Measurements from ENCODE around the gene MIA2. TPM values are rescaled to one million over a fixed set of nuclear protein-coding genes. Genes with fewer than 3 reads are reported as not detected.

MIA2 gene
- total RNA-seq, 4 donors from 2014 or later = 10.9 to 17.0 (median 12.6) TPM

DNA sequence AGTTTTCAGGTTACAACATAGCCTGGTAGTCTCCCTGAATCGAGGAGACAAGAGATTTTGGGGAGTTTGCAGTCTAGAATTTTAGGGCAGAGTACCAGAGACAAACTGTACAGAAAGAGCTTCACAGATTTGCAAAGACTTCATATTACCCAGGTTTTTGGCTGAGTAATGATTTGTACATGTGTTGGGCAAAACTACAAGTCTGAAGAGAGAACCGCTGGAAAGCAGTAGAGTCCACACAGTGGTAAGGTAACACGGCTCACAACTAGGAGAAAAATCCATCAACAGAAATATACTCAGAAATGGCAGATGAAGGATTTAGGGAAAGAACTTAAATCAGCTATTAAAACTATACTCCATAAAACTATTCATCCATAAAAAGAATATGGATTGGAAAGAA, 172.8 kb downstream of the MIA2 start:
- Histone ChIP-seq H3K27me3 (no peaks in the 10 kb centered on the region), H3K9me3 (no peaks in the 10 kb centered on the region), H3K27ac (replicated peaks in 1 of 4) (no peak overlapping the region), H3K4me3 (no peak overlapping the region), H3K4me1 (peaks cover 0 to 5% (median 0%) of the 10 kb centered on the region in 4 donors), H3K36me3 (peaks cover 0 to under 1% (median under 1%) of the 10 kb centered on the region in 4 donors)
- TF ChIP-seq POLR2A (IDR thresholded peaks at IDR 0.05; ENCODE audit: low read depth) = no peak
- no peak for TF ChIP-seq POLR2AphosphoS5 (IDR thresholded peaks at IDR 0.05)
- TF ChIP-seq, protein P1, sequence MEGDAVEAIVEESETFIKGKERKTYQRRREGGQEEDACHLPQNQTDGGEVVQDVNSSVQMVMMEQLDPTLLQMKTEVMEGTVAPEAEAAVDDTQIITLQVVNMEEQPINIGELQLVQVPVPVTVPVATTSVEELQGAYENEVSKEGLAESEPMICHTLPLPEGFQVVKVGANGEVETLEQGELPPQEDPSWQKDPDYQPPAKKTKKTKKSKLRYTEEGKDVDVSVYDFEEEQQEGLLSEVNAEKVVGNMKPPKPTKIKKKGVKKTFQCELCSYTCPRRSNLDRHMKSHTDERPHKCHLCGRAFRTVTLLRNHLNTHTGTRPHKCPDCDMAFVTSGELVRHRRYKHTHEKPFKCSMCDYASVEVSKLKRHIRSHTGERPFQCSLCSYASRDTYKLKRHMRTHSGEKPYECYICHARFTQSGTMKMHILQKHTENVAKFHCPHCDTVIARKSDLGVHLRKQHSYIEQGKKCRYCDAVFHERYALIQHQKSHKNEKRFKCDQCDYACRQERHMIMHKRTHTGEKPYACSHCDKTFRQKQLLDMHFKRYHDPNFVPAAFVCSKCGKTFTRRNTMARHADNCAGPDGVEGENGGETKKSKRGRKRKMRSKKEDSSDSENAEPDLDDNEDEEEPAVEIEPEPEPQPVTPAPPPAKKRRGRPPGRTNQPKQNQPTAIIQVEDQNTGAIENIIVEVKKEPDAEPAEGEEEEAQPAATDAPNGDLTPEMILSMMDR (IDR thresholded peaks at IDR 0.05) = no peak
- no peak for TF ChIP-seq EP300 (IDR thresholded peaks at IDR 0.05)
- DNase-seq (ENCODE audit: extremely low spot score) = no peak
- 71% methylated on average over 3 of the region's 3 CpGs for WGBS
- intact Hi-C loops (cut with DNase I) = no loop called here

DNA sequence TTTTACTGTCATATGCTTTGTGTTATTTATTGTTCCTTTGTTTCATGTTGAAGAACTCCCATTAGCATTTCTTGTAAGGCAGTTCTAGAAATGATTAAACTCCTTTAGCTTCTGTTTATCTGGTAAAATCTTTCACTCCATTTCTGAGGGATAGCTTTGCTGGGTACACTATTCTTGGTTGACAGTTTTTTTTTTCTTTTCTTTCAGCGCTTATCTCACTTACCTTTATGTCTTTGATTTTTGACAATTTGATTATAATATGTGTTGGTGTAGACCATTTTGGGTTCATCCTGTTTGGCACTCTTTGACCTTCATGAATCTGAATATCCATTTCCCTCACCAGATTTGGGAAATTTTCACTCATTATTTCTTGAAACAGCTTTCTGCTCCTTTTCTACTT, 182.4 kb downstream of the MIA2 start:
- DNase-seq (ENCODE audit: extremely low spot score) = no peak
- intact Hi-C loops (cut with DNase I) = no loop called here
- no peaks in the 10 kb centered on the region for H3K27me3 ChIP-seq
- peaks cover 0 to 6% (median 0%) of the 10 kb centered on the region in 4 donors for H3K4me1 ChIP-seq
- no peak overlapping the region for H3K4me3 ChIP-seq
- no peak for TF ChIP-seq EP300 (IDR thresholded peaks at IDR 0.05)
- TF ChIP-seq POLR2A (IDR thresholded peaks at IDR 0.05; ENCODE audit: low read depth) = no peak
- no peak for TF ChIP-seq POLR2AphosphoS5 (IDR thresholded peaks at IDR 0.05)
- TF ChIP-seq, protein P1 (IDR thresholded peaks at IDR 0.05) = no peak
- 100% methylated on average over 1 of the region's 1 CpG for WGBS
- H3K27ac ChIP-seq (replicated peaks in 1 of 4) = no peak overlapping the region
- no peaks in the 10 kb centered on the region for H3K36me3 ChIP-seq
- H3K9me3 ChIP-seq = peaks cover 0 to 11% (median 5%) of the 10 kb centered on the region in 4 donors

- Histone ChIP-seq H3K27ac (replicated peaks in 1 of 4) (no peak overlapping the region), H3K36me3 (no peaks in the 10 kb centered on the region), H3K4me3 (no peak overlapping the region), H3K4me1 (peaks cover 3 to 8% (median 3%) of the 10 kb centered on the region in 4 donors), H3K27me3 (no peaks in the 10 kb centered on the region), H3K9me3 (peaks cover 0 to 11% (median 5%) of the 10 kb centered on the region in 4 donors)
- TF ChIP-seq, protein P1 (IDR thresholded peaks at IDR 0.05) = no peak
- TF ChIP-seq POLR2AphosphoS5 (IDR thresholded peaks at IDR 0.05) (no peak), EP300 (IDR thresholded peaks at IDR 0.05) (no peak), POLR2A (IDR thresholded peaks at IDR 0.05; ENCODE audit: low read depth) (no peak)
- DNase-seq (ENCODE audit: extremely low spot score) = no peak
- WGBS = 97% methylated on average over 2 of the region's 2 CpGs
- intact Hi-C loops (cut with DNase I) = no loop called here
These were observed 183.3 kb downstream of the MIA2 start for GRCh38 chr14:39417014-39417413.

GRCh38 chr14:39419272-39419671, 185.6 kb downstream of the MIA2 start:
- no peak overlapping the region for H3K27ac ChIP-seq (replicated peaks in 1 of 4)
- no peaks in the 10 kb centered on the region for H3K36me3 ChIP-seq
- TF ChIP-seq POLR2A (IDR thresholded peaks at IDR 0.05; ENCODE audit: low read depth) (no peak), POLR2AphosphoS5 (IDR thresholded peaks at IDR 0.05) (no peak), EP300 (IDR thresholded peaks at IDR 0.05) (no peak)
- TF ChIP-seq, protein P1 (IDR thresholded peaks at IDR 0.05) = no peak
- no peak overlapping the region for H3K4me3 ChIP-seq
- DNase-seq (ENCODE audit: extremely low spot score) = no peak
- 100% methylated on average over 1 of the region's 1 CpG for WGBS
- intact Hi-C loops (cut with DNase I) = no loop called here
- H3K4me1 ChIP-seq = peaks cover 9 to 18% (median 14%) of the 10 kb centered on the region in 4 donors
- H3K27me3 ChIP-seq = no peaks in the 10 kb centered on the region
- peaks cover 0 to 11% (median 5%) of the 10 kb centered on the region in 4 donors for H3K9me3 ChIP-seq

DNA sequence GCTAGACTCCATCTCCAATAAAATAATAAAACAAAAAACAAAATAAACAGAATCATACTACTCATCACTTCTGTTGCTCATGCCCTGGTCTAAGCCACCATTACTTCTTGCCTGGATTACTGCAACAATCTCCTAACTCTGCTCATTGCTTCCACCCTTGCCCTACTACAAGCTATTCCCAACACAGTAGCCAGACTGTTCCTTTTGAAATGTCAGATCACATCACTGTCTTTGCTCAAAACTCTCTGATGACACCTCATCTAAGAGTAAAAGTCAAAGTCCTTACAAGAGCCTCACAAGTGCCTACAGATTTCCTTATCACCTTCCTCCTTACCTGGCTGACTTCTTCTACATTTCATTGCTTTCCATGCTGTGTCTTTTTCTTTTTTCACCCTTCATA, 188.5 kb downstream of the MIA2 start:
- DNase-seq (ENCODE audit: extremely low spot score) = no peak
- H3K9me3 ChIP-seq = no peaks in the 10 kb centered on the region
- TF ChIP-seq POLR2A (IDR thresholded peaks at IDR 0.05; ENCODE audit: low read depth) (no peak), EP300 (IDR thresholded peaks at IDR 0.05) (no peak), POLR2AphosphoS5 (IDR thresholded peaks at IDR 0.05) (no peak)
- TF ChIP-seq, protein P1 (IDR thresholded peaks at IDR 0.05) = no peak
- peaks cover 23 to 30% (median 27%) of the 10 kb centered on the region in 4 donors for H3K4me1 ChIP-seq
- no peak overlapping the region for H3K27ac ChIP-seq (replicated peaks in 1 of 4)
- intact Hi-C loops (cut with DNase I) = no loop called here
- H3K36me3 ChIP-seq = no peaks in the 10 kb centered on the region
- no peaks in the 10 kb centered on the region for H3K27me3 ChIP-seq
- no peak overlapping the region for H3K4me3 ChIP-seq
